C4-2B (cell line): ENCODE measurements around the gene MET.

ENCODE experiments used
- ZFX ChIP-seq: fragments of 450-650 bp; IDR thresholded peaks from 2 replicates; pipeline ENCODE4 v1.6.1; 2017
- TF ChIP-seq, protein P1 (sequence below): fragments of 450-650 bp; conservative IDR thresholded peaks from 2 replicates; pipeline ENCODE4 v1.5.1; 2017; ENCODE audit warnings: mild to moderate bottlenecking

GRCh38 chr7:116807011-116807560 lies 135.1 kb downstream of the MET start:
- TF ChIP-seq, protein P1, sequence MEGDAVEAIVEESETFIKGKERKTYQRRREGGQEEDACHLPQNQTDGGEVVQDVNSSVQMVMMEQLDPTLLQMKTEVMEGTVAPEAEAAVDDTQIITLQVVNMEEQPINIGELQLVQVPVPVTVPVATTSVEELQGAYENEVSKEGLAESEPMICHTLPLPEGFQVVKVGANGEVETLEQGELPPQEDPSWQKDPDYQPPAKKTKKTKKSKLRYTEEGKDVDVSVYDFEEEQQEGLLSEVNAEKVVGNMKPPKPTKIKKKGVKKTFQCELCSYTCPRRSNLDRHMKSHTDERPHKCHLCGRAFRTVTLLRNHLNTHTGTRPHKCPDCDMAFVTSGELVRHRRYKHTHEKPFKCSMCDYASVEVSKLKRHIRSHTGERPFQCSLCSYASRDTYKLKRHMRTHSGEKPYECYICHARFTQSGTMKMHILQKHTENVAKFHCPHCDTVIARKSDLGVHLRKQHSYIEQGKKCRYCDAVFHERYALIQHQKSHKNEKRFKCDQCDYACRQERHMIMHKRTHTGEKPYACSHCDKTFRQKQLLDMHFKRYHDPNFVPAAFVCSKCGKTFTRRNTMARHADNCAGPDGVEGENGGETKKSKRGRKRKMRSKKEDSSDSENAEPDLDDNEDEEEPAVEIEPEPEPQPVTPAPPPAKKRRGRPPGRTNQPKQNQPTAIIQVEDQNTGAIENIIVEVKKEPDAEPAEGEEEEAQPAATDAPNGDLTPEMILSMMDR, result no peak
- TF ChIP-seq ZFX, result no peak
